SK-N-SH (cell line): ENCODE data around the gene COL4A5.

Source experiments
- EP300 ChIP-seq, 2 experiments: IDR thresholded peaks; 2 replicates each; pipeline versions ENCODE4 v1.4.0 to v1.6.1; 2012; ENCODE audit warnings: borderline replicate concordance in 1 of 2, low read depth in 1 of 2, low read length in 1 of 2
- GABPA ChIP-seq: IDR thresholded peaks from 2 replicates; pipeline ENCODE4 v1.4.0; 2012; ENCODE audit warnings: low read depth, mild to moderate bottlenecking
- GATA2 ChIP-seq: sonication (generic); formaldehyde crosslinking; IDR thresholded peaks from 2 replicates; pipeline ENCODE4 v1.5.0; 2020; ENCODE audit warnings: mild to moderate bottlenecking, missing genetic modification reagents
- JUND ChIP-seq: IDR thresholded peaks from 2 replicates; pipeline ENCODE4 v1.4.0; 2012
- POLR2AphosphoS5 ChIP-seq: IDR thresholded peaks from 2 replicates; pipeline ENCODE4 v1.6.1; 2012; ENCODE audit warnings: low read depth, low read length
- RAD21 ChIP-seq: IDR thresholded peaks from 2 replicates; pipeline ENCODE4 v1.6.1; 2012; ENCODE audit warnings: mild to moderate bottlenecking, low read length
- REST ChIP-seq: IDR thresholded peaks from 2 replicates; pipeline ENCODE4 v1.6.1; 2012; ENCODE audit warnings: mild to moderate bottlenecking, low read depth, low read length, moderate library complexity
- RFX5 ChIP-seq: IDR thresholded peaks from 2 replicates; pipeline ENCODE4 v1.6.1; 2012; ENCODE audit warnings: mild to moderate bottlenecking, improper control_type of control experiment, low read length
- SMC3 ChIP-seq: IDR thresholded peaks from 2 replicates; pipeline ENCODE4 v1.6.1; 2012; ENCODE audit warnings: low read depth, low read length, improper control_type of control experiment
- TAF1 ChIP-seq: IDR thresholded peaks from 2 replicates; pipeline ENCODE4 v1.6.1; 2012; ENCODE audit warnings: low read depth, mild to moderate bottlenecking, low read length, moderate library complexity, borderline replicate concordance
- YY1 ChIP-seq: IDR thresholded peaks from 2 replicates; pipeline ENCODE4 v1.4.0; 2012; ENCODE audit warnings: low read depth, mild to moderate bottlenecking
- TF ChIP-seq, protein P1 (sequence below): fragments of 200-600 bp; sonication (generic); IDR thresholded peaks from 2 replicates; pipeline ENCODE4 v1.6.1; 2017; ENCODE audit warnings: antibody characterized with exemption, mild to moderate bottlenecking, moderate library complexity
- TF ChIP-seq, protein P2 (sequence below): IDR thresholded peaks from 2 replicates; pipeline ENCODE4; 2012

DNA sequence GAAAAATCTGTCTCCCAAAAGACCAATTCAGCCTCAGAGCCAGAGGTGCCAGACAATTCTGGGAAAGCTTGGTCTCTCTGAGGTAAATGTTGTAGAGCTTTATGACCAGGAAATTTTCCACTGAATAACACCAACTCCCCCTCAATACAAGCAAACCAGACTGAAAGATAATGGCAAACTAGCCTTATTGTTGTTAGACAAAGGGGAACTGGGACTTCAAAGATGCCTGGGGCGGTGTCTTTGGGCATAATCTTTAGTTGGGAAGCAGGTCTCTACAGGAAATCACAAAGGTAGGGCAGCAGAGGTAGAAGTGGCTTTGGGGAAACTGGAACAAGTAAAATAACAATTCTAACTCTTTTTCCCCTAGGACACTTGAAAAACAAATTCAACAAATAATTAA is 13.4 kb upstream of the COL4A5 start:
- TF ChIP-seq, protein P1, sequence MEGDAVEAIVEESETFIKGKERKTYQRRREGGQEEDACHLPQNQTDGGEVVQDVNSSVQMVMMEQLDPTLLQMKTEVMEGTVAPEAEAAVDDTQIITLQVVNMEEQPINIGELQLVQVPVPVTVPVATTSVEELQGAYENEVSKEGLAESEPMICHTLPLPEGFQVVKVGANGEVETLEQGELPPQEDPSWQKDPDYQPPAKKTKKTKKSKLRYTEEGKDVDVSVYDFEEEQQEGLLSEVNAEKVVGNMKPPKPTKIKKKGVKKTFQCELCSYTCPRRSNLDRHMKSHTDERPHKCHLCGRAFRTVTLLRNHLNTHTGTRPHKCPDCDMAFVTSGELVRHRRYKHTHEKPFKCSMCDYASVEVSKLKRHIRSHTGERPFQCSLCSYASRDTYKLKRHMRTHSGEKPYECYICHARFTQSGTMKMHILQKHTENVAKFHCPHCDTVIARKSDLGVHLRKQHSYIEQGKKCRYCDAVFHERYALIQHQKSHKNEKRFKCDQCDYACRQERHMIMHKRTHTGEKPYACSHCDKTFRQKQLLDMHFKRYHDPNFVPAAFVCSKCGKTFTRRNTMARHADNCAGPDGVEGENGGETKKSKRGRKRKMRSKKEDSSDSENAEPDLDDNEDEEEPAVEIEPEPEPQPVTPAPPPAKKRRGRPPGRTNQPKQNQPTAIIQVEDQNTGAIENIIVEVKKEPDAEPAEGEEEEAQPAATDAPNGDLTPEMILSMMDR = no peak
- TF ChIP-seq JUND (no peak), TAF1 (no peak), RAD21 (no peak), GABPA (no peak), SMC3 (no peak), POLR2AphosphoS5 (no peak), EP300 (IDR thresholded peaks at IDR 0.05; ENCODE audit: borderline replicate concordance in 1 of 2, low read depth in 1 of 2, low read length in 1 of 2) (no peak), GATA2 (CRISPR knock-in tag) (no peak), RFX5 (no peak), YY1 (no peak), REST (no peak)
- TF ChIP-seq, protein P2, sequence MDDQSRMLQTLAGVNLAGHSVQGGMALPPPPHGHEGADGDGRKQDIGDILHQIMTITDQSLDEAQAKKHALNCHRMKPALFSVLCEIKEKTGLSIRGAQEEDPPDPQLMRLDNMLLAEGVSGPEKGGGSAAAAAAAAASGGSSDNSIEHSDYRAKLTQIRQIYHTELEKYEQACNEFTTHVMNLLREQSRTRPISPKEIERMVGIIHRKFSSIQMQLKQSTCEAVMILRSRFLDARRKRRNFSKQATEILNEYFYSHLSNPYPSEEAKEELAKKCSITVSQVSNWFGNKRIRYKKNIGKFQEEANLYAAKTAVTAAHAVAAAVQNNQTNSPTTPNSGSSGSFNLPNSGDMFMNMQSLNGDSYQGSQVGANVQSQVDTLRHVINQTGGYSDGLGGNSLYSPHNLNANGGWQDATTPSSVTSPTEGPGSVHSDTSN = no peak
